A673 (cell line): Measurements from ENCODE around the gene ZHX3.

Experiments used
- CTCF ChIP-seq: fragments of 300-800, 200-600 bp; sonication (generic); conservative IDR thresholded peaks from 2 replicates; pipeline ENCODE4 v1.5.1; 2017; ENCODE audit warnings: low read depth, mild to moderate bottlenecking, antibody characterized with exemption, low read length, moderate library complexity, mixed read lengths
- EZH2 ChIP-seq: fragments of 200-600 bp; sonication (generic); IDR thresholded peaks from 2 replicates; pipeline ENCODE4 v1.6.1; 2017; ENCODE audit warnings: borderline replicate concordance, low read depth, mild to moderate bottlenecking, mixed read lengths, antibody characterized with exemption, low read length; ENCODE audit not compliant: poor library complexity, severe bottlenecking

GRCh38 chr20:41308726-41309413 is 8.7 kb downstream of the ZHX3 start:
- no peak for TF ChIP-seq CTCF
- no peak for TF ChIP-seq EZH2
